GM18873 (cell line): ENCODE data around the gene QDPR.

Experiments used
- ATAC-seq: cut with Tn5 transposase; IDR thresholded peaks from one replicate; pipeline ENCODE4 v1.9.1; 2021; ENCODE audit warnings: mild to moderate bottlenecking, moderate library complexity, moderate number of reproducible peaks; ENCODE audit not compliant: unreplicated experiment, low FRiP score

Gene QDPR

GRCh38 chr4:17531538-17532285 lies 19.8 kb upstream of the QDPR start:
- ATAC-seq, result no peak

GRCh38 chr4:17528551-17529165 lies 16.8 kb upstream of the QDPR start:
- ATAC-seq, result no peak

GRCh38 chr4:17526695-17527477 lies 15.0 kb upstream of the QDPR start:
- ATAC-seq, result no peak

- no peak for ATAC-seq
Observed at GRCh38 chr4:17523662-17524061, 11.8 kb upstream of the QDPR start.

GRCh38 chr4:17521595-17521994 lies 9.7 kb upstream of the QDPR start:
- no peak for ATAC-seq

GRCh38 chr4:17517664-17518063 lies 5.8 kb upstream of the QDPR start:
- no peak for ATAC-seq

- ATAC-seq, result no peak
Observed at GRCh38 chr4:17516980-17517379, 5.1 kb upstream of the QDPR start.

GRCh38 chr4:17515445-17516407 lies 3.8 kb upstream of the QDPR start:
- no peak for ATAC-seq

- no peak for ATAC-seq
Observed at GRCh38 chr4:17514865-17515264, 3.0 kb upstream of the QDPR start, which contains the start of gene CLRN2. Gene CLRN2, plus strand, starts transcription at chr4:17515165. Its CDS starts 102 bp downstream, at chr4:17515267.

GRCh38 chr4:17512973-17513665 lies 1.2 kb upstream of the QDPR start:
- ATAC-seq, result no peak

GRCh38 chr4:17511509-17511949 lies 361 bp downstream of the QDPR start:
- peak; percentile 35 for ATAC-seq

- no peak for ATAC-seq
Observed at GRCh38 chr4:17511051-17511450, 839 bp downstream of the QDPR start.

GRCh38 chr4:17510582-17510981 lies 1.3 kb downstream of the QDPR start:
- ATAC-seq, result no peak

- no peak for ATAC-seq
Observed at GRCh38 chr4:17504081-17504480, 7.8 kb downstream of the QDPR start.

- no peak for ATAC-seq
Observed at GRCh38 chr4:17502756-17503155, 9.1 kb downstream of the QDPR start.

- no peak for ATAC-seq
Observed at GRCh38 chr4:17500574-17500973, 11.3 kb downstream of the QDPR start.

- no peak for ATAC-seq
Observed at GRCh38 chr4:17497890-17498523, 13.9 kb downstream of the QDPR start.

GRCh38 chr4:17494258-17495190 lies 17.4 kb downstream of the QDPR start:
- no peak for ATAC-seq
